ENCODE measurements around the gene DROSHA. TPM values are rescaled to one million over a fixed set of nuclear protein-coding genes. Genes with fewer than 3 reads are reported as not detected.

Gene DROSHA
- total and polyA plus RNA-seq, 2 donors (not counting 3 experiments of a cell fraction or from before 2014, with no cell fraction given): 49.1 to 96.4 TPM

DNA sequence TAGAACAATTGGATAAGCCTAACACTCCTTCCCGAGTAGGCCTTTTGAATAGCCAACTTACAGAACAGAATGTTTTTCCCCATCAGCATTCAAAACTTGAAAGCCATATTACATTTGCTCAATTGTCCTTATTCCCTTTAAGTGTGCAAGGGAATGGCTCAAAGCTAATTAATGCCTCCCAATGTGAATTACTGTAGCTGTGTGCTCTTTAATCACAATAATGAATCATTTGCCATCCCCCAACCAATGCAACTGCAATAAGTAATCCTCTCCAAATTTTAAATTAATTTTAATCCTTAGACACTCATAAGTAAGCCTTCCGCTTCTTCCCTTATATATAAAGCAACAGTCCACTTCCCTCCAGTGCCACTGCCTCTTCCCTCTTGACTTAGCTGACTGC lies 115.9 kb downstream of the DROSHA start:
- Histone ChIP-seq H3K9ac (replicated peaks; ENCODE audit: extremely low read depth, insufficient read depth, low read length) (no peak overlapping the region), H2AFZ (ENCODE audit: low read depth, low read length) (no peak overlapping the region), H3K4me3 (replicated peaks in 1 of 3; ENCODE audit: insufficient read depth in 1 of 3, low read depth in 1 of 3, low read length in 3 of 3) (no peak overlapping the region), H3K9me1 (replicated peaks; ENCODE audit: control insufficient read depth, extremely low read depth, insufficient read depth, low read length) (no peaks in the 10 kb centered on the region), H3K4me2 (ENCODE audit: insufficient read depth, low read length) (no peak overlapping the region), H3K27me3 (ENCODE audit: control insufficient read depth in 2 of 2, insufficient read depth in 2 of 2, low read length in 2 of 2) (no peaks in the 10 kb centered on the region), H3K9me3 (replicated peaks; ENCODE audit: control insufficient read depth, insufficient read depth, low read length) (no peaks in the 10 kb centered on the region), H3K79me2 (ENCODE audit: control insufficient read depth, insufficient read depth, low read length) (no peaks in the 10 kb centered on the region), H4K20me1 (replicated peaks; ENCODE audit: control insufficient read depth, extremely low read depth, insufficient read depth, low read length) (no peaks in the 10 kb centered on the region), H3K4me1 (ENCODE audit: control insufficient read depth, extremely low read depth, insufficient read depth, low read length) (peaks cover 10% of the 10 kb centered on the region), H3K27ac (ENCODE audit: insufficient read depth, low read depth, low read length) (no peak overlapping the region), H3K36me3 (ENCODE audit: control insufficient read depth in 2 of 2, extremely low read depth in 1 of 2, insufficient read depth in 2 of 2, low read length in 2 of 2) (peaks cover 10 to 18% of the 10 kb centered on the region in 2 experiments)
- POLR2A ChIA-PET: no interaction called here
- dilution Hi-C loops (cut with MboI; ENCODE audit: extremely low pct_ligation_motif_present, low sequenced_read_pairs) (no loop called here), intact Hi-C loops (cut with micrococcal nuclease) (no loop called here)
- DNase-seq (ENCODE audit: low read depth, low spot score): no peak
- no TSS peak for BruUV-seq (replicated peaks)
- no peak for TF ChIP-seq POLR2AphosphoS5 (IDR thresholded peaks at IDR 0.05; ENCODE audit: insufficient read depth, low read depth, low read length)
- TF ChIP-seq, protein P1, sequence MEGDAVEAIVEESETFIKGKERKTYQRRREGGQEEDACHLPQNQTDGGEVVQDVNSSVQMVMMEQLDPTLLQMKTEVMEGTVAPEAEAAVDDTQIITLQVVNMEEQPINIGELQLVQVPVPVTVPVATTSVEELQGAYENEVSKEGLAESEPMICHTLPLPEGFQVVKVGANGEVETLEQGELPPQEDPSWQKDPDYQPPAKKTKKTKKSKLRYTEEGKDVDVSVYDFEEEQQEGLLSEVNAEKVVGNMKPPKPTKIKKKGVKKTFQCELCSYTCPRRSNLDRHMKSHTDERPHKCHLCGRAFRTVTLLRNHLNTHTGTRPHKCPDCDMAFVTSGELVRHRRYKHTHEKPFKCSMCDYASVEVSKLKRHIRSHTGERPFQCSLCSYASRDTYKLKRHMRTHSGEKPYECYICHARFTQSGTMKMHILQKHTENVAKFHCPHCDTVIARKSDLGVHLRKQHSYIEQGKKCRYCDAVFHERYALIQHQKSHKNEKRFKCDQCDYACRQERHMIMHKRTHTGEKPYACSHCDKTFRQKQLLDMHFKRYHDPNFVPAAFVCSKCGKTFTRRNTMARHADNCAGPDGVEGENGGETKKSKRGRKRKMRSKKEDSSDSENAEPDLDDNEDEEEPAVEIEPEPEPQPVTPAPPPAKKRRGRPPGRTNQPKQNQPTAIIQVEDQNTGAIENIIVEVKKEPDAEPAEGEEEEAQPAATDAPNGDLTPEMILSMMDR (IDR thresholded peaks at IDR 0.05; ENCODE audit: extremely low read depth in 1 of 2, insufficient read depth in 1 of 2, low read depth in 1 of 2, low read length in 2 of 2): no peak
- TF ChIP-seq, protein P2, sequence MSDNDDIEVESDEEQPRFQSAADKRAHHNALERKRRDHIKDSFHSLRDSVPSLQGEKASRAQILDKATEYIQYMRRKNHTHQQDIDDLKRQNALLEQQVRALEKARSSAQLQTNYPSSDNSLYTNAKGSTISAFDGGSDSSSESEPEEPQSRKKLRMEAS (IDR thresholded peaks at IDR 0.05; ENCODE audit: insufficient read depth, insufficient read length): no peak
- no peak for TF ChIP-seq GATA2 (IDR thresholded peaks at IDR 0.05; ENCODE audit: insufficient read depth, insufficient read length, low read depth, low read length)
- TF ChIP-seq FOS (IDR thresholded peaks at IDR 0.05; ENCODE audit: borderline replicate concordance, insufficient read depth, low read length): no peak
- no peak for TF ChIP-seq POLR2A (IDR thresholded peaks at IDR 0.05; ENCODE audit: low read depth, low read length)
- TF ChIP-seq EZH2 (IDR thresholded peaks at IDR 0.05; ENCODE audit: borderline replicate concordance, low read depth, low read length, severe bottlenecking): no peak
- no peak for TF ChIP-seq MYC (IDR thresholded peaks at IDR 0.05; ENCODE audit: low read depth, low read length)
- no peak for TF ChIP-seq JUN (IDR thresholded peaks at IDR 0.05; ENCODE audit: borderline replicate concordance, insufficient read depth, insufficient read length, low read depth)
- no peak for FAIRE-seq
- CTCF ChIA-PET: interaction anchor here (1.6 kb wide), 1 partner anchor 10 kb away, joined by 3 read pairs; no protein-coding TSS in a partner anchor

Measured in endothelial cell of umbilical vein (primary cell).